ENCODE data around the gene AGPAT3.

- TF ChIP-seq CTCF (IDR thresholded peaks at IDR 0.05) (peak; percentile 88 to 96 (median 96)), POLR2A (IDR thresholded peaks at IDR 0.05) (no peak)
Measured at GRCh38 chr21:43938751-43939442, 73.9 kb downstream of the AGPAT3 start.

Measured in right lobe of liver (tissue), 4 donors.